PC-3 (cell line): ENCODE results near the gene HTR2C. TPM values are rescaled to one million over a fixed set of nuclear protein-coding genes. Genes with fewer than 3 reads are reported as not detected.

Experiments used
- ATAC-seq: fragments of 200-7000 bp; cut with Tn5 transposase; 2 replicates; pipeline ENCODE4 v1.9.1; 2020; ENCODE audit warnings: mild to moderate bottlenecking, moderate library complexity
- BruUV-seq: library from RNA; stranded (reverse); fragments of 400-500 nt; replicated peaks from 2 replicates; lab custom pipeline; 2021; lab: Mats Ljungman, UMichigan
- CTCF ChIA-PET: fragments of 300-600 bp; sonication (Branson Sonifier 250); formaldehyde crosslinking; loops from one replicate; lab custom pipeline; 2022; ENCODE audit warnings: antibody characterized with exemption; lab: Charles Lee
- POLR2A ChIA-PET: fragments of 300-600 bp; sonication (Branson Sonifier 250); formaldehyde crosslinking; loops from one replicate; lab custom pipeline; 2022; ENCODE audit warnings: antibody characterized with exemption; ENCODE audit not compliant: unreplicated experiment; lab: Charles Lee
- DNase-seq: peaks from one replicate; pipeline ENCODE4 v3.0.0-alpha.2; 2015
- H2AFZ ChIP-seq: fragments of 300-600 bp; sonication (generic); 2 replicates; pipeline ENCODE4 v1.6.0; 2016; ENCODE audit warnings: antibody characterized with exemption, low read length
- H3F3A ChIP-seq: fragments of 300-600 bp; sonication (generic); one replicate; pipeline ENCODE4 v1.6.0; 2017; ENCODE audit warnings: antibody characterized with exemption, low read length, control low read depth, mild to moderate bottlenecking; ENCODE audit not compliant: unreplicated experiment
- H3K27ac ChIP-seq: fragments of 300-600 bp; sonication (generic); 2 replicates; pipeline ENCODE4 v1.5.1; 2016; ENCODE audit warnings: mild to moderate bottlenecking, low read length
- H3K27me3 ChIP-seq: fragments of 300-600 bp; sonication (generic); 2 replicates; pipeline ENCODE4 v1.6.1; 2016; ENCODE audit warnings: low read length, mixed read lengths
- H3K36me3 ChIP-seq: fragments of 300-600 bp; sonication (generic); 2 replicates; pipeline ENCODE4 v1.6.1; 2016; ENCODE audit warnings: low read depth, mixed run types, low read length, mixed read lengths
- H3K4me1 ChIP-seq: fragments of 300-600 bp; sonication (generic); 2 replicates; pipeline ENCODE4 v1.5.1; 2016; ENCODE audit warnings: low read length; ENCODE audit not compliant: insufficient read depth
- H3K4me2 ChIP-seq: fragments of 300-600 bp; sonication (generic); 2 replicates; pipeline ENCODE4 v1.6.0; 2016; ENCODE audit warnings: low read length
- H3K4me3 ChIP-seq: fragments of 300-600 bp; sonication (generic); 2 replicates; pipeline ENCODE4 v1.5.1; 2016; ENCODE audit warnings: mild to moderate bottlenecking, low read length, mixed read lengths
- H3K79me2 ChIP-seq: fragments of 300-600 bp; sonication (generic); 2 replicates; pipeline ENCODE4 v1.6.1; 2017; ENCODE audit warnings: low read length, mixed read lengths
- H3K9ac ChIP-seq: fragments of 300-600 bp; sonication (generic); 2 replicates; pipeline ENCODE4 v1.6.0; 2016; ENCODE audit warnings: mild to moderate bottlenecking, low read length
- H3K9me2 ChIP-seq: fragments of 300-600 bp; sonication (generic); replicated peaks from 2 replicates; pipeline ENCODE4 v1.6.1; 2016; ENCODE audit warnings: mixed run types, low read length, mixed read lengths
- H3K9me3 ChIP-seq: fragments of 300-600 bp; sonication (generic); 2 replicates; pipeline ENCODE4 v1.6.1; 2016; ENCODE audit warnings: low read length, mixed read lengths
- H4K20me1 ChIP-seq: fragments of 300-600 bp; sonication (generic); 2 replicates; pipeline ENCODE4 v1.6.1; 2016; ENCODE audit warnings: low read length, mixed read lengths
- CTCF ChIP-seq: fragments of 300-600 bp; sonication (generic); conservative IDR thresholded peaks from 2 replicates; pipeline ENCODE4 v1.5.1; 2017; ENCODE audit warnings: antibody characterized with exemption, low read depth, mild to moderate bottlenecking, low read length
- EZH2 ChIP-seq: fragments of 300-600 bp; sonication (generic); IDR thresholded peaks from one replicate; pipeline ENCODE4 v1.6.1; 2017; ENCODE audit warnings: antibody characterized with exemption, mild to moderate bottlenecking, low read length; ENCODE audit not compliant: unreplicated experiment
- EZH2phosphoT487 ChIP-seq: fragments of 300-600 bp; sonication (generic); IDR thresholded peaks from 2 replicates; pipeline ENCODE4 v1.6.1; 2018; ENCODE audit warnings: mild to moderate bottlenecking, antibody characterized with exemption, low read length, borderline replicate concordance
- intact Hi-C: fragments of 100-400 bp; cut with micrococcal nuclease; formaldehyde crosslinking; loops from 2 replicates; pipeline ENCODE4 v1.9.0; 2023
- total RNA-seq: library from RNA; depleted of rRNA; stranded (reverse); fragments of >200 nt; gene quantifications from 2 replicates; pipeline ENCODE4 v1.2.3, GENCODE V29; 2014

HTR2C gene
- total RNA-seq, 1 experiment from 2014 or later: 0.07 TPM

DNA sequence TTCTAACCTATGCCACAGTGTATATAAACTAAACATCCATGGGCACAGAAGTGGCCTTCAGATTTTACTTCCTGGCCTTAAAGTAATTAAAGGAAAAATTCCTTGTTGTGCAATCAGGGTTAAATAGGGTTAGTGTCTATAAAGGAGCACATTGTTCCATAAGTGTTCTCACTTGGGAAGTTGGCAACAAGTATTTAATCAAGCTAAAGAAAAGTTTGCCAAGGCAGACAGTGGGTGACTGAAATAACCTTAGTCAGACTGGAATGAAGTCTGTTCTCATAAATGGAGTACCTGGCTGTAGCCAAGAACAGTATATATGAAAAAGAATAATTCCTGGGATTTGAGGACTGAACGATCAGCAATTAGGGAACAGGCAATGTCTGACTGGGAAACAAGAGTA is 213.6 kb downstream of the HTR2C start:
- Histone ChIP-seq H3K4me1 (no peaks in the 10 kb centered on the region; the same call in 1 of the 2 replicates), H3K9me2 (no peaks in the 10 kb centered on the region), H3K27me3 (no peaks in the 10 kb centered on the region), H3K4me3 (no peak overlapping the region), H3K79me2 (no peaks in the 10 kb centered on the region), H3K27ac (no peak overlapping the region), H2AFZ (no peak overlapping the region), H3K4me2 (no peak overlapping the region), H4K20me1 (no peaks in the 10 kb centered on the region), H3K9ac (no peak overlapping the region), H3K36me3 (no peaks in the 10 kb centered on the region), H3K9me3 (no peaks in the 10 kb centered on the region), H3F3A (no peaks in the 10 kb centered on the region)
- ATAC-seq (no peak), DNase-seq (no peak)
- no peak for TF ChIP-seq CTCF
- TF ChIP-seq EZH2: no peak
- TF ChIP-seq EZH2phosphoT487: no peak
- BruUV-seq: no TSS peak
- CTCF ChIA-PET: no interaction called here
- POLR2A ChIA-PET: no interaction called here
- intact Hi-C loops: no loop called here

- H3K9ac ChIP-seq: no peak overlapping the region
- ChIA-PET CTCF (no interaction called here), POLR2A (no interaction called here)
- no peaks in the 10 kb centered on the region for H3F3A ChIP-seq
- H3K27ac ChIP-seq: no peak overlapping the region
- intact Hi-C loops: no loop called here
- TF ChIP-seq EZH2phosphoT487: no peak
- TF ChIP-seq EZH2: no peak
- no peak for TF ChIP-seq CTCF
- H3K27me3 ChIP-seq: no peaks in the 10 kb centered on the region
- no peaks in the 10 kb centered on the region; the same call in 1 of the 2 replicates for H3K4me1 ChIP-seq
- H2AFZ ChIP-seq: no peak overlapping the region
- no peaks in the 10 kb centered on the region for H3K9me3 ChIP-seq
- no peaks in the 10 kb centered on the region for H4K20me1 ChIP-seq
- no peaks in the 10 kb centered on the region for H3K79me2 ChIP-seq
- no peak for ATAC-seq
- H3K4me2 ChIP-seq: no peak overlapping the region
- no peaks in the 10 kb centered on the region for H3K9me2 ChIP-seq
- no peak overlapping the region for H3K4me3 ChIP-seq
- peak; percentile 54 for DNase-seq
- no peaks in the 10 kb centered on the region for H3K36me3 ChIP-seq
- no TSS peak for BruUV-seq
These were observed 215.0 kb downstream of the HTR2C start for GRCh38 chrX:114798907-114799306.

GRCh38 chrX:114800719-114801118 is 216.8 kb downstream of the HTR2C start:
- H3K4me3 ChIP-seq: no peak overlapping the region
- intact Hi-C loops: no loop called here
- no peaks in the 10 kb centered on the region for H3K79me2 ChIP-seq
- ChIA-PET POLR2A (no interaction called here), CTCF (no interaction called here)
- BruUV-seq: no TSS peak
- TF ChIP-seq EZH2: no peak
- TF ChIP-seq CTCF: no peak
- TF ChIP-seq EZH2phosphoT487: no peak
- no peaks in the 10 kb centered on the region for H3K36me3 ChIP-seq
- H3K4me1 ChIP-seq: no peaks in the 10 kb centered on the region; the same call in 1 of the 2 replicates
- no peak overlapping the region for H3K4me2 ChIP-seq
- H4K20me1 ChIP-seq: no peaks in the 10 kb centered on the region
- H3F3A ChIP-seq: no peaks in the 10 kb centered on the region
- no peak overlapping the region for H3K9ac ChIP-seq
- H2AFZ ChIP-seq: no peak overlapping the region
- H3K9me2 ChIP-seq: no peaks in the 10 kb centered on the region
- DNase-seq (peak; percentile 77), ATAC-seq (no peak)
- H3K27ac ChIP-seq: no peak overlapping the region
- H3K27me3 ChIP-seq: no peaks in the 10 kb centered on the region
- H3K9me3 ChIP-seq: no peaks in the 10 kb centered on the region
